Progenitor cell of endocrine pancreas (in vitro differentiated cells): ENCODE data around the gene PNMA8C. TPM values are rescaled to one million over a fixed set of nuclear protein-coding genes. Genes with fewer than 3 reads are reported as not detected.

Experiments
- DNase-seq: peaks from one replicate; pipeline ENCODE4 v3.0.0; 2021; ENCODE audit warnings: low spot score; ENCODE audit not compliant: unreplicated experiment
- H3K27ac Mint-ChIP-seq: 2 replicates; pipeline ENCODE4 v1.8.0; 2021; ENCODE audit warnings: mild to moderate bottlenecking, moderate library complexity, mixed read lengths
- H3K27me3 Mint-ChIP-seq: 2 replicates; pipeline ENCODE4 v1.8.0; 2021; ENCODE audit warnings: mixed read lengths
- H3K36me3 Mint-ChIP-seq: 2 replicates; pipeline ENCODE4 v1.8.0; 2022; ENCODE audit warnings: mixed read lengths; ENCODE audit not compliant: insufficient read depth
- H3K4me1 Mint-ChIP-seq: 2 replicates; pipeline ENCODE4 v1.8.0; 2021; ENCODE audit warnings: low read depth, mixed read lengths
- H3K4me3 Mint-ChIP-seq: 2 replicates; pipeline ENCODE4 v1.8.0; 2021; ENCODE audit warnings: low read depth, mild to moderate bottlenecking, moderate library complexity, mixed read lengths
- H3K9me3 Mint-ChIP-seq: 2 replicates; pipeline ENCODE4 v1.8.0; 2021; ENCODE audit warnings: low read depth, mixed read lengths
- total RNA-seq: library from RNA; stranded (reverse); gene quantifications from 2 replicates; pipeline ENCODE4 v1.2.1, GENCODE V29; 2021
- TF ChIP-seq, protein P1 (sequence below): fragments of 200-600 bp; sonication (generic); IDR thresholded peaks from one replicate; pipeline ENCODE4 v1.5.0; 2021; ENCODE audit warnings: antibody characterized with exemption, mild to moderate bottlenecking; ENCODE audit not compliant: unreplicated experiment

The PNMA8C gene
- total RNA-seq, 1 donor from 2014 or later = 0.19 TPM

DNA sequence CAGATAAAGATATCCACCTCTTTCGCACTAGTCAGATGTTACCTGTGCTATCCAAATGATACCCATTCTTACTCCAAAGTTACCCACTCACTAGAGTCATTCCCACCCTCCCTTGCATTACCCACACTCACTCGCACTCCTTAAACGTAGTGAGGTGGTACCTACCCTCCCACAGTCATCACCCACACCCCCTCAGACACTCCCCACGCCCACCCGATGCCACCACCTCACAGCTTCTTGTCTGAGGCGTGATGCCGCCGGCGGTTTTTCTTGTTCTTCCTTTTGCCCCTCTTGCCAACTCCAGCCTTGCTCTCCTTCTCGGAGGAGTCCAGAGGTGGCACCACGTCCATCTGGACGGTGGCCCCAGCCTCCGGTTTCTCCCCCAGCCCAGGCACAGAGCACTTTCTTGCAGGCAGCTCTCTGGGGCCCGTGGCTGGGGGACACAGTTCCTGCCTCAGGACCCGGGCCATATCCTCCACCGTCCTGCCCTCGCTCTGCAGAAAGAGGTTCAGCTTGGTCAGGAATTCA, 1.2 kb downstream of the PNMA8C start:
- no peaks in the 10 kb centered on the region for H3K36me3 Mint-ChIP-seq
- no peak overlapping the region for H3K4me3 Mint-ChIP-seq
- TF ChIP-seq, protein P1, sequence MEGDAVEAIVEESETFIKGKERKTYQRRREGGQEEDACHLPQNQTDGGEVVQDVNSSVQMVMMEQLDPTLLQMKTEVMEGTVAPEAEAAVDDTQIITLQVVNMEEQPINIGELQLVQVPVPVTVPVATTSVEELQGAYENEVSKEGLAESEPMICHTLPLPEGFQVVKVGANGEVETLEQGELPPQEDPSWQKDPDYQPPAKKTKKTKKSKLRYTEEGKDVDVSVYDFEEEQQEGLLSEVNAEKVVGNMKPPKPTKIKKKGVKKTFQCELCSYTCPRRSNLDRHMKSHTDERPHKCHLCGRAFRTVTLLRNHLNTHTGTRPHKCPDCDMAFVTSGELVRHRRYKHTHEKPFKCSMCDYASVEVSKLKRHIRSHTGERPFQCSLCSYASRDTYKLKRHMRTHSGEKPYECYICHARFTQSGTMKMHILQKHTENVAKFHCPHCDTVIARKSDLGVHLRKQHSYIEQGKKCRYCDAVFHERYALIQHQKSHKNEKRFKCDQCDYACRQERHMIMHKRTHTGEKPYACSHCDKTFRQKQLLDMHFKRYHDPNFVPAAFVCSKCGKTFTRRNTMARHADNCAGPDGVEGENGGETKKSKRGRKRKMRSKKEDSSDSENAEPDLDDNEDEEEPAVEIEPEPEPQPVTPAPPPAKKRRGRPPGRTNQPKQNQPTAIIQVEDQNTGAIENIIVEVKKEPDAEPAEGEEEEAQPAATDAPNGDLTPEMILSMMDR = no peak
- H3K4me1 Mint-ChIP-seq = peaks cover 7% of the 10 kb centered on the region
- no peaks in the 10 kb centered on the region for H3K9me3 Mint-ChIP-seq
- H3K27me3 Mint-ChIP-seq = peaks cover 33% of the 10 kb centered on the region
- H3K27ac Mint-ChIP-seq = no peak overlapping the region
- no peak for DNase-seq

DNA sequence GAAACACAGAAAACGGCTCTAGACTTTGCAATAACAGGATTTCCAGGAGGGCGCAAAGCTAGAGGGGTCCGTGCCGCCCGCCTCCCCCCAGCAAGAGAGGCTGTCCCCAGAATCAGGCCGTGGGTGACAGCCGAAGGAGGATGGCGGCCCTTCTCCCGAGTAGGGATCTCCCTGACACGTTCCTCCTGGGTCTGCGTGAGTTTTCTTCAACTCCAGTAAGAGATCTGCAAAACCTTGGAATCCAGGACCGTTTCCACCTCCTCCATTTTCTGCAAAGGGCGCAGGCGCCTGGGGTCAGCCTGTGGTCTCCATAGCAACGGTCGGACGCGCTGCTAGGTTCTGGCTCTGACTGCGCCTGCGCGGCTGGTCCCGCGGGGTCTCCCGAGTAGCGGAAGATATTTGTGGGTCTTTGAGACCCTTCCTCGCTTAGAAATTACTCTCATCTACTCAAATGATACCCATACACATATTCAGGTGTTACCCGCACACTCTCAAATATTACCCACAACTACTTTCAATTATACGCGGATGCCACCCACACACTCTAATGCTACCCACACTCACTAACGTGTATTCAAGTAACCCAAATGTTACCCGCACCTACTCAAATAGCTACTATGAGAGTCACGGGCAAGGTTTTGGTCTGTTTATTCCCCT, 2.1 kb downstream of the PNMA8C start:
- DNase-seq = peak; percentile 71
- Mint-ChIP-seq H3K4me3 (peak overlapping the region; percentile 80), H3K27ac (peak overlapping the region; percentile 85), H3K9me3 (no peaks in the 10 kb centered on the region), H3K4me1 (peaks cover 7% of the 10 kb centered on the region), H3K36me3 (no peaks in the 10 kb centered on the region), H3K27me3 (peaks cover 31% of the 10 kb centered on the region)
- TF ChIP-seq, protein P1 = no peak

DNA sequence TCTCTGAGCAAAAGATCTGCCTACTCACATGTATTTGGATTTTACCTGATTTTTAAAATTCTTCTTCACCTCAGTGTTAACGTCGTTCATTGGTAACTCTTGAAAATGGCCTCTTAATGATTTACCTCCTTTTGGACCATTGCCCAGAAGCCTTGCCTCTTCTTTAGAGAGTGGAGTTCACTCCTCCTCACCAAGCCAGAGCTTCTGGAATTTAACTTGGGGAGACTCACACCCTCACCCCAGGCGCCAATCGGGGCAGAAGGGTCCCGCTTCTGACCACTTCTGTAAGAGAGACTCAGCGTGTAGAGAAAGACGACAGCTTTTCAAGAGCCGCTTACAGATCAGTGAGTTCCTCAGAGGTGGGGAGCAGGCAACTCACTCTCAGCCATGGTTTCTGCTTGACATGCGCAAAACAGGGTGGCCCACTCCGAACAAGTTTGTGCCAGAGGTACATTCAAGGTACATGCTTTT, 2.7 kb downstream of the PNMA8C start:
- Mint-ChIP-seq H3K27me3 (peaks cover 29% of the 10 kb centered on the region), H3K4me3 (peak overlapping the region; percentile 80), H3K27ac (peak overlapping the region; percentile 85), H3K4me1 (peaks cover 7% of the 10 kb centered on the region), H3K9me3 (no peaks in the 10 kb centered on the region), H3K36me3 (no peaks in the 10 kb centered on the region)
- no peak for DNase-seq
- TF ChIP-seq, protein P1 = no peak

DNA sequence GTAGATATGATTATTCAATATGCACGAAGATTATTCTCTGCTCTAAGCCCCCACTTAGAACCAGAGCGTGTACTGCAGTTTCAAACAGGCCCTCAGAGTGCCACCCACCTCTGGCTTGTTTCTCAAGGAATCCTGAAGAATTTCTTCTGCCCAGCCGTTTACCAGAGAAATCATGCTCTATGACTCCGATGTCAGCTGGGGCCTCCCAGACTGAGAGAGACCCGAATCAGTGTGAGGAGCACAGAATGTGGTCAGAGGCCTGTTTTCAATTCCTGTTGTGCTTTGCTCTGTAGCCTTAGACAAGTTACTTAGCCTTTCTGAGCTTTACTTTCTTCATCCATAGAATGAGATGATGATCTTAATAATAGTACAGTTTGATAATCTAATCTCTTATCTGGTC, 5.5 kb downstream of the PNMA8C start:
- peaks cover 7% of the 10 kb centered on the region for H3K4me1 Mint-ChIP-seq

DNA sequence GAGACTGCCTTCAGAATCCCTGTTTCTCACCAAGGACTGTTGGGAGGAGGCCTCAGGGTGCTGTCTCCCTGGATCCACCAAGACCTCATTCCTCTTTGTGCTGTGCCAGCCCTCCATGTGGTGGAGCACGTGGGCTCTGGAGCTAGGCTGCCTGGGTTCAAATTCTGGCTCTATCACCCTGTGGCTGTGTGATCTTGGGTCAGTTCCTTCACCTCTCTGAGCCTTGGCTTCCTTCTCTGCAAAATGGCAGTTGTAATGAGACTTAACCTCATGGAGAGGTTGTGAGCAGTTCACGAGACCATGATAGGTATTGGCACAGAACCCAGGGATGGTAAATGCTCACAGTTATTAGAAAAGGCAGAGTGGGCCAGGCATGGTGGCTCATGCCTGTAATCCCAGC, 6.4 kb downstream of the PNMA8C start:
- Mint-ChIP-seq H3K27me3 (no peaks in the 10 kb centered on the region), H3K9me3 (no peaks in the 10 kb centered on the region), H3K4me1 (peaks cover 7% of the 10 kb centered on the region), H3K36me3 (no peaks in the 10 kb centered on the region), H3K4me3 (no peak overlapping the region), H3K27ac (no peak overlapping the region)
- TF ChIP-seq, protein P1 = no peak
- DNase-seq = no peak

More for the DNA sequence above, 5.5 kb downstream of the PNMA8C start:
- TF ChIP-seq, protein P1 = no peak
- Mint-ChIP-seq H3K9me3 (no peaks in the 10 kb centered on the region), H3K27me3 (peaks cover 7% of the 10 kb centered on the region), H3K27ac (no peak overlapping the region), H3K4me3 (no peak overlapping the region), H3K36me3 (no peaks in the 10 kb centered on the region)
- DNase-seq = no peak
